Keratinocyte (primary cell): ENCODE measurements around the gene BARX2. TPM values are rescaled to one million over a fixed set of nuclear protein-coding genes. Genes with fewer than 3 reads are reported as not detected.

ENCODE experiments used
- DNase-seq: peaks from one replicate; pipeline ENCODE4 v3.0.0-alpha.2; 2011; ENCODE audit warnings: low read depth, missing footprints, low spot score
- FAIRE-seq: peaks from 2 replicates; lab custom pipeline; 2011; peaks lifted over from hg19 to GRCh38; lab: Jason Lieb, UNC
- H2AFZ ChIP-seq: 2 replicates; pipeline ENCODE4 v1.6.0; 2012; ENCODE audit warnings: low read length, control low read depth, inconsistent platforms; ENCODE audit not compliant: control insufficient read depth
- H3K27ac ChIP-seq: 2 replicates; pipeline ENCODE4 v1.5.1; 2011; ENCODE audit warnings: low read length; ENCODE audit not compliant: control insufficient read depth, insufficient read depth
- H3K27me3 ChIP-seq: 3 replicates; pipeline ENCODE4 v1.6.0; 2011; ENCODE audit warnings: low read length; ENCODE audit not compliant: control insufficient read depth, insufficient read depth; ENCODE audit errors: extremely low read depth
- H3K36me3 ChIP-seq, 2 experiments: 2 replicates in 1 of 2; 3 replicates in 1 of 2; pipeline ENCODE4 v1.5.1; 2011; ENCODE audit warnings: low read length in 2 of 2, mild to moderate bottlenecking in 1 of 2; ENCODE audit not compliant: control insufficient read depth in 2 of 2, insufficient read depth in 2 of 2; ENCODE audit errors: extremely low read depth in 1 of 2
- H3K4me1 ChIP-seq: 3 replicates; pipeline ENCODE4 v1.5.1; 2011; ENCODE audit warnings: low read length; ENCODE audit not compliant: control insufficient read depth, insufficient read depth; ENCODE audit errors: extremely low read depth
- H3K4me2 ChIP-seq: 3 replicates; pipeline ENCODE4 v1.6.0; 2011; ENCODE audit warnings: low read depth, low read length; ENCODE audit not compliant: control insufficient read depth, insufficient read depth; ENCODE audit errors: extremely low read depth
- H3K4me3 ChIP-seq, 3 experiments: fragments of 200-600 bp in 1 of 3; sonication (generic) in 1 of 3; 2 replicates in 2 of 3; 3 replicates in 1 of 3; pipeline ENCODE4 v1.5.1; 2011 to 2016; ENCODE audit warnings: low read length in 3 of 3, mild to moderate bottlenecking in 3 of 3, control low read depth in 2 of 3, inconsistent platforms in 1 of 3, low read depth in 1 of 3, mixed read lengths in 1 of 3, mixed run types in 1 of 3, moderate library complexity in 1 of 3; ENCODE audit not compliant: control insufficient read depth in 2 of 3, insufficient read depth in 2 of 3; ENCODE audit errors: extremely low read depth in 1 of 3
- H3K79me2 ChIP-seq: 2 replicates; pipeline ENCODE4 v1.6.0; 2012; ENCODE audit warnings: low read length; ENCODE audit not compliant: control insufficient read depth, insufficient read depth
- H3K9ac ChIP-seq: 3 replicates; pipeline ENCODE4 v1.6.0; 2011; ENCODE audit warnings: low read length; ENCODE audit not compliant: control insufficient read depth, insufficient read depth; ENCODE audit errors: extremely low read depth
- H3K9me1 ChIP-seq: 3 replicates; pipeline ENCODE4 v1.6.0; 2011; ENCODE audit warnings: low read length; ENCODE audit not compliant: control insufficient read depth, insufficient read depth; ENCODE audit errors: extremely low read depth
- H3K9me3 ChIP-seq: 2 replicates; pipeline ENCODE4 v1.5.1; 2012; ENCODE audit warnings: low read depth, low read length; ENCODE audit not compliant: control insufficient read depth
- H4K20me1 ChIP-seq: 3 replicates; pipeline ENCODE4 v1.6.0; 2011; ENCODE audit warnings: low read length; ENCODE audit not compliant: control insufficient read depth, insufficient read depth; ENCODE audit errors: extremely low read depth
- EZH2 ChIP-seq: IDR thresholded peaks from one replicate; pipeline ENCODE4 v1.6.1; 2012; ENCODE audit warnings: inconsistent platforms, mild to moderate bottlenecking, low read length, moderate library complexity
- dilution Hi-C: fragments of 300-500 bp; cut with MboI; formaldehyde crosslinking; loops from one replicate; pipeline ENCODE4 v1.7.0; 2020; ENCODE audit warnings: low sequenced_read_pairs; ENCODE audit not compliant: extremely low pct_ligation_motif_present
- polyA plus RNA-seq, 5 experiments: library from polyadenylated mRNA; depleted of rRNA in 3 of 5; stranded (reverse) in 3 of 5; stranded (forward) in 1 of 5; unstranded in 1 of 5; fragments of >200 nt; gene quantifications; 1 replicate in 1 of 5; 2 replicates in 3 of 5; 3 replicates in 1 of 5; pipeline versions ENCODE4 v1.2.1 to v1.2.3, GENCODE V29; 2011 to 2012; ENCODE audit warnings: missing spikeins in 2 of 5, low read depth in 1 of 5, low replicate concordance in 1 of 5
- TF ChIP-seq, protein P1 (sequence below), 3 experiments: IDR thresholded peaks in 1 of 3; conservative IDR thresholded peaks in 1 of 3; optimal IDR thresholded peaks in 1 of 3; 2 replicates in 2 of 3; 3 replicates in 1 of 3; pipeline versions ENCODE3 to v1.5.1; 2011; ENCODE audit warnings: low read length in 3 of 3, mild to moderate bottlenecking in 3 of 3, moderate library complexity in 2 of 3, control low read depth in 1 of 3, inconsistent platforms in 1 of 3; ENCODE audit not compliant: insufficient read depth in 2 of 3; ENCODE audit errors: extremely low read depth in 1 of 3

BARX2 gene
- polyA plus RNA-seq, 1 donor (not counting 4 experiments of a cell fraction or from before 2014, with no cell fraction given) = 0.87 TPM

GRCh38 chr11:129404731-129405130 is 29.1 kb downstream of the BARX2 start:
- TF ChIP-seq, protein P1, sequence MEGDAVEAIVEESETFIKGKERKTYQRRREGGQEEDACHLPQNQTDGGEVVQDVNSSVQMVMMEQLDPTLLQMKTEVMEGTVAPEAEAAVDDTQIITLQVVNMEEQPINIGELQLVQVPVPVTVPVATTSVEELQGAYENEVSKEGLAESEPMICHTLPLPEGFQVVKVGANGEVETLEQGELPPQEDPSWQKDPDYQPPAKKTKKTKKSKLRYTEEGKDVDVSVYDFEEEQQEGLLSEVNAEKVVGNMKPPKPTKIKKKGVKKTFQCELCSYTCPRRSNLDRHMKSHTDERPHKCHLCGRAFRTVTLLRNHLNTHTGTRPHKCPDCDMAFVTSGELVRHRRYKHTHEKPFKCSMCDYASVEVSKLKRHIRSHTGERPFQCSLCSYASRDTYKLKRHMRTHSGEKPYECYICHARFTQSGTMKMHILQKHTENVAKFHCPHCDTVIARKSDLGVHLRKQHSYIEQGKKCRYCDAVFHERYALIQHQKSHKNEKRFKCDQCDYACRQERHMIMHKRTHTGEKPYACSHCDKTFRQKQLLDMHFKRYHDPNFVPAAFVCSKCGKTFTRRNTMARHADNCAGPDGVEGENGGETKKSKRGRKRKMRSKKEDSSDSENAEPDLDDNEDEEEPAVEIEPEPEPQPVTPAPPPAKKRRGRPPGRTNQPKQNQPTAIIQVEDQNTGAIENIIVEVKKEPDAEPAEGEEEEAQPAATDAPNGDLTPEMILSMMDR (optimal IDR thresholded peaks at IDR 0.05 in 1 of 3, IDR thresholded peaks at IDR 0.05 in 1 of 3, conservative IDR thresholded peaks at IDR 0.05 in 1 of 3; ENCODE audit: extremely low read depth in 1 of 3, insufficient read depth in 2 of 3, low read length in 3 of 3) = no peak
- no peak for TF ChIP-seq EZH2
- Histone ChIP-seq H3K9me1 (no peaks in the 10 kb centered on the region), H3K9ac (no peak overlapping the region), H3K9me3 (no peaks in the 10 kb centered on the region), H3K27me3 (no peaks in the 10 kb centered on the region), H2AFZ (no peak overlapping the region), H3K27ac (no peak overlapping the region), H4K20me1 (no peaks in the 10 kb centered on the region), H3K36me3 (no peaks in the 10 kb centered on the region), H3K4me3 (no peak overlapping the region), H3K4me1 (no peaks in the 10 kb centered on the region), H3K4me2 (no peak overlapping the region), H3K79me2 (no peaks in the 10 kb centered on the region)
- DNase-seq (no peak), FAIRE-seq (no peak)
- dilution Hi-C loops = no loop called here

DNA sequence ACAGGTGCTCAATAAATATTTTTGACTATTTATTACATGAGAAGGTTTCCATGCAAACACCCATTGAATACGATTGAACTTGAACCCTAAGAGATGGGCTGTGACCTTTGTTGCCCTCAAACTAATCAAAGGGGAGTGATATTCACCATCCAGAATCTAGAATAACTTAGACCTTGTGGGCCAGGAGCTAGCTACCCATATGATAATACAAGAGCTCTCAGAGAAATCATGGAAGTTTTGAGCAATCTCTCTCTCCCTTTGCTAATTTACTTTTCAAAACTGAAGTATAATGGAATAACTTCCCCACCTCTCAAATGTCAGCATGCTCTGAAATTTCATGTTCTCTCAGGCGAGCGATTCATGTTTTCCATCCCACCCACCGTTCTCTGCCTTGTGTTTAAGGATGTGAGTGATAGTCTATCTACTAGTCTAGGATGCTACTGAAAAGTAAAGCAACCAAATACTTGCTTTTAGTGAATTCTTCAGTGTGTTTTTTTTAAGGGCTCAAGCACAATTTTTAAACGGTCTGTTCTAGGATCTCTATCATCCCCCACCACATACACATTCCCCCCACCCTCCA is 33.3 kb downstream of the BARX2 start:
- Histone ChIP-seq H3K4me3 (no peak overlapping the region), H3K9me1 (no peaks in the 10 kb centered on the region), H3K27ac (no peak overlapping the region), H3K36me3 (no peaks in the 10 kb centered on the region), H3K9me3 (no peaks in the 10 kb centered on the region), H2AFZ (no peak overlapping the region), H4K20me1 (no peaks in the 10 kb centered on the region), H3K4me1 (no peaks in the 10 kb centered on the region), H3K79me2 (no peaks in the 10 kb centered on the region), H3K27me3 (no peaks in the 10 kb centered on the region), H3K4me2 (no peak overlapping the region), H3K9ac (no peak overlapping the region)
- FAIRE-seq (no peak), DNase-seq (no peak)
- TF ChIP-seq EZH2 = no peak
- TF ChIP-seq, protein P1 (optimal IDR thresholded peaks at IDR 0.05 in 1 of 3, IDR thresholded peaks at IDR 0.05 in 1 of 3, conservative IDR thresholded peaks at IDR 0.05 in 1 of 3; ENCODE audit: extremely low read depth in 1 of 3, insufficient read depth in 2 of 3, low read length in 3 of 3) = no peak
- dilution Hi-C loops = no loop called here
